ENCODE results near the gene SYNC. TPM values are rescaled to one million over a fixed set of nuclear protein-coding genes. Genes with fewer than 3 reads are reported as not detected.
A peak's percentile ranks its signal among the peaks of the same experiment; 100 is the strongest.
"Not testable (repeated sequence)": the region's sequence is repeated elsewhere in the genome, so short reads cannot be mapped to it uniquely, and the experiment has no call there.

Gene SYNC
- total RNA-seq, 2 experiments from 2014 or later, result 0.09 TPM; not detected in 1

DNA sequence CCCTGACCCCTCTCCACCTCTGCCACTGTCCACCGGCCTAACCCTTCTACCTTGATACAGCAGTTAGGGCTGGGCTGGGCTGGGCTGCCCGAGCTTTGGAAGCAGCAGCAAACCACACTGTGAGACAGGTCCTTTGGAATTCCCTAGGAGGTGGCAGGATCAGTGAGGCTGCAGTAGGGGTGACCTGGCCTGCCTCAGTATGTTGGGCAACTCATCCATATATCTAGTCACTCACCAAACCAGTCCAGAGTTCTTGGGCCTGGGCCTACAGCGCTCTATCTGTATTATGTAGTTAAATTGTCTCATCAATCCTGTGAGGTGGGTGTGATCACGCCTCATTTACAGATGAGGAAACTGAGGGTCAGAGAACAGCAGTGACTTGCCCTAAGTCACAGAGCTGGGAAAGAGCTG is 13.3 kb upstream of the SYNC start:
- Histone ChIP-seq H3K9me2 (ENCODE audit: insufficient read depth, low read length) (no peaks in the 10 kb centered on the region), H3K27ac (ENCODE audit: low read depth, low read length, poor library complexity, severe bottlenecking) (no peak overlapping the region), H3K4me2 (ENCODE audit: low read length) (no peak overlapping the region), H3K79me2 (ENCODE audit: insufficient read depth, low read depth, low read length) (no peaks in the 10 kb centered on the region), H2AFZ (ENCODE audit: low read length) (peak overlapping the region; percentile 74; the same call in 1 of the 2 replicates), H3K4me1 (ENCODE audit: insufficient read depth, low read length, poor library complexity, severe bottlenecking) (peaks cover 10% of the 10 kb centered on the region), H3K36me3 (ENCODE audit: insufficient read depth, low read length) (no peaks in the 10 kb centered on the region), H3K4me3 (ENCODE audit: low read depth, low read length, poor library complexity, severe bottlenecking) (no peak overlapping the region), H3K9me3 (ENCODE audit: low read length) (no peaks in the 10 kb centered on the region), H4K20me1 (ENCODE audit: insufficient read depth, low read length) (no peaks in the 10 kb centered on the region)
- ChIA-PET POLR2A (interaction anchor here (0.6 kb wide), 1 partner anchor 94 kb away, joined by 6 read pairs; no protein-coding TSS in a partner anchor), CTCF (ENCODE audit: unreplicated experiment) (no interaction called here)
- DNase-seq (ENCODE audit: low spot score), result no peak
- TF ChIP-seq EZH2phosphoT487 (IDR thresholded peaks at IDR 0.05; ENCODE audit: borderline replicate concordance, low read depth, low read length), result no peak
- TF ChIP-seq, protein P1, sequence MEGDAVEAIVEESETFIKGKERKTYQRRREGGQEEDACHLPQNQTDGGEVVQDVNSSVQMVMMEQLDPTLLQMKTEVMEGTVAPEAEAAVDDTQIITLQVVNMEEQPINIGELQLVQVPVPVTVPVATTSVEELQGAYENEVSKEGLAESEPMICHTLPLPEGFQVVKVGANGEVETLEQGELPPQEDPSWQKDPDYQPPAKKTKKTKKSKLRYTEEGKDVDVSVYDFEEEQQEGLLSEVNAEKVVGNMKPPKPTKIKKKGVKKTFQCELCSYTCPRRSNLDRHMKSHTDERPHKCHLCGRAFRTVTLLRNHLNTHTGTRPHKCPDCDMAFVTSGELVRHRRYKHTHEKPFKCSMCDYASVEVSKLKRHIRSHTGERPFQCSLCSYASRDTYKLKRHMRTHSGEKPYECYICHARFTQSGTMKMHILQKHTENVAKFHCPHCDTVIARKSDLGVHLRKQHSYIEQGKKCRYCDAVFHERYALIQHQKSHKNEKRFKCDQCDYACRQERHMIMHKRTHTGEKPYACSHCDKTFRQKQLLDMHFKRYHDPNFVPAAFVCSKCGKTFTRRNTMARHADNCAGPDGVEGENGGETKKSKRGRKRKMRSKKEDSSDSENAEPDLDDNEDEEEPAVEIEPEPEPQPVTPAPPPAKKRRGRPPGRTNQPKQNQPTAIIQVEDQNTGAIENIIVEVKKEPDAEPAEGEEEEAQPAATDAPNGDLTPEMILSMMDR (conservative IDR thresholded peaks at IDR 0.05; ENCODE audit: low read length), result no peak
- intact Hi-C loops (cut with micrococcal nuclease; ENCODE audit: unreplicated experiment), result no loop called here
- no TSS peak for BruUV-seq (replicated peaks)

DNA sequence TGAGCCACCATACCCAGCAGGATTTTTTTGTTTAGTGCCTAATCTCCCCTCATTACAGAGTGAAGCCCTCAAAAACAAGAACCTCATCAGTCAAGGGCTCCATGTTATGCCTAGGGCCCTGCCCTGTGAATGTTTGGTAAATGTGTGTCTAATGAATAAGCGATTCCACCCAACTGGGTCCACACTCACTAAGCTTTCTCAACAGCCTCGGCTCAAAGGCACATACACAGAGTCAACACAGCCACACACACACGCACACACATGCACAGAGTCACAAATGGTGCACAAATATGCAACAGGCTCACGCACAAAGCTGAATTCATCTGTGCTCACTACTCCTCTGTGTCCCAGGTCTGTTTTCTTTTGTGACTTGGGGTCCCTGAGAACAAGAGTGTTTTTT is 11.7 kb upstream of the SYNC start:
- TF ChIP-seq EZH2phosphoT487 (IDR thresholded peaks at IDR 0.05; ENCODE audit: borderline replicate concordance, low read depth, low read length), result no peak
- TF ChIP-seq, protein P1 (conservative IDR thresholded peaks at IDR 0.05; ENCODE audit: low read length), result no peak
- ChIA-PET POLR2A (no interaction called here), CTCF (ENCODE audit: unreplicated experiment) (no interaction called here)
- DNase-seq (ENCODE audit: low spot score), result no peak
- Histone ChIP-seq H3K9me2 (ENCODE audit: insufficient read depth, low read length) (no peaks in the 10 kb centered on the region), H3K79me2 (ENCODE audit: insufficient read depth, low read depth, low read length) (no peaks in the 10 kb centered on the region), H3K4me2 (ENCODE audit: low read length) (no peak overlapping the region), H3K27ac (ENCODE audit: low read depth, low read length, poor library complexity, severe bottlenecking) (no peak overlapping the region), H3K4me1 (ENCODE audit: insufficient read depth, low read length, poor library complexity, severe bottlenecking) (peaks cover 10% of the 10 kb centered on the region), H4K20me1 (ENCODE audit: insufficient read depth, low read length) (no peaks in the 10 kb centered on the region), H3K9me3 (ENCODE audit: low read length) (no peaks in the 10 kb centered on the region), H3K36me3 (ENCODE audit: insufficient read depth, low read length) (no peaks in the 10 kb centered on the region), H3K4me3 (ENCODE audit: low read depth, low read length, poor library complexity, severe bottlenecking) (no peak overlapping the region), H2AFZ (ENCODE audit: low read length) (no peak overlapping the region)
- intact Hi-C loops (cut with micrococcal nuclease; ENCODE audit: unreplicated experiment), result loop anchor here (5.0 kb wide), 1 partner anchor 373 kb away; no protein-coding TSS in a partner anchor
- no TSS peak for BruUV-seq (replicated peaks)

DNA sequence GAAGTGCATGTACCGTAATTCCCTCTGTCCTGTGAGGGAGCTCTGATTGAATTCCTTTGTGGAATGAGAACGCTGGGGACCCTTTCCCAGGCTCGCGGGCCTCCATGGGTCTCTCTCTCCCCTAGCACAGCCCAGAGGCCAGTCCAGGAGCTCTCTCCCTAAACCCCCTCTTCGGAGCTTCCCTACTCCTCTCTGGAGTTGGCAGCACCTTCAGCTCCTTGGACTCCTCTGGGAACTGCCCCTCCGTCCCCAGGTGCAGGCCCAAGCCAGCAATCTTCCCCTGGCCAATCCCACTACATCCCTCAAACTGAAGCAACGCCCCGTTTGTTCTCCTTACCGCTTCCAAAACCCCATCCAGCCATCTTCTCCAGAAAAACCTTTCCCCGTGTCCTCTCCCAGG is 10.5 kb upstream of the SYNC start:
- Histone ChIP-seq H3K27ac (ENCODE audit: low read depth, low read length, poor library complexity, severe bottlenecking) (no peak overlapping the region), H4K20me1 (ENCODE audit: insufficient read depth, low read length) (no peaks in the 10 kb centered on the region), H3K4me3 (ENCODE audit: low read depth, low read length, poor library complexity, severe bottlenecking) (no peak overlapping the region), H3K9me2 (ENCODE audit: insufficient read depth, low read length) (no peaks in the 10 kb centered on the region), H2AFZ (ENCODE audit: low read length) (no peak overlapping the region), H3K4me1 (ENCODE audit: insufficient read depth, low read length, poor library complexity, severe bottlenecking) (peaks cover 10% of the 10 kb centered on the region), H3K36me3 (ENCODE audit: insufficient read depth, low read length) (no peaks in the 10 kb centered on the region), H3K9me3 (ENCODE audit: low read length) (no peaks in the 10 kb centered on the region), H3K4me2 (ENCODE audit: low read length) (no peak overlapping the region), H3K79me2 (ENCODE audit: insufficient read depth, low read depth, low read length) (no peaks in the 10 kb centered on the region)
- no peak for DNase-seq (ENCODE audit: low spot score)
- BruUV-seq (replicated peaks), result no TSS peak
- POLR2A ChIA-PET, result interaction anchor here (0.7 to 1.7 kb wide), 3 partner anchors 115 to 247 kb away, joined by 3 to 13 read pairs (median 4); no protein-coding TSS in a partner anchor
- intact Hi-C loops (cut with micrococcal nuclease; ENCODE audit: unreplicated experiment), result loop anchor here (2.0 to 5.0 kb wide), 2 partner anchors 160 to 374 kb away; no protein-coding TSS in a partner anchor
- TF ChIP-seq EZH2phosphoT487 (IDR thresholded peaks at IDR 0.05; ENCODE audit: borderline replicate concordance, low read depth, low read length), result no peak
- TF ChIP-seq, protein P1 (conservative IDR thresholded peaks at IDR 0.05; ENCODE audit: low read length), result no peak
- CTCF ChIA-PET (ENCODE audit: unreplicated experiment), result interaction anchor here (0.5 to 1.4 kb wide), 3 partner anchors 16 to 189 kb away, joined by 5 to 6 read pairs (median 5); no protein-coding TSS in a partner anchor

DNA sequence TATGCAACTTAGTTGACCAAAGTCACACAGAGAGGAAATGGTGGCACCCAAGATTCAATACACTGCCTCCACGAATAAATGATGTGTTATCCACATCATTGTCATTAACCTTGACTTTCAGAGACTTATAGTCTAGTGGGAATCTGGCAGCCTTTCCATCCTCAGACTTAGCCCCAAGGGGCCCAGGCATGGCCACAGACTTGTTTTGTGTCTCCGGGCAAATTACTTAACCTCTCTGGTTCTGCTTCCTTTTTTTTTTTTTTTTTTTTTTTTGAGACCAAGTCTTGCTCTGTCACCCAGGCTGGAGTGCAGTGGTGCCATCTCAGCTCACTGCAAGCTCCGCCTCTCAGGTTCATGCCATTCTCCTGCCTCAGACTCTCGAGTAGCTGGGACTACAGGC is 8.7 kb upstream of the SYNC start:
- H3K9me2 ChIP-seq (ENCODE audit: insufficient read depth, low read length); BruUV-seq (replicated peaks); H4K20me1 ChIP-seq (ENCODE audit: insufficient read depth, low read length); H3K4me1 ChIP-seq (ENCODE audit: insufficient read depth, low read length, poor library complexity, severe bottlenecking); H2AFZ ChIP-seq (ENCODE audit: low read length); CTCF ChIA-PET (ENCODE audit: unreplicated experiment); H3K4me2 ChIP-seq (ENCODE audit: low read length); H3K27ac ChIP-seq (ENCODE audit: low read depth, low read length, poor library complexity, severe bottlenecking); H3K9me3 ChIP-seq (ENCODE audit: low read length); H3K79me2 ChIP-seq (ENCODE audit: insufficient read depth, low read depth, low read length); H3K4me3 ChIP-seq (ENCODE audit: low read depth, low read length, poor library complexity, severe bottlenecking); H3K36me3 ChIP-seq (ENCODE audit: insufficient read depth, low read length); DNase-seq (ENCODE audit: low spot score): not testable (repeated sequence)
- intact Hi-C loops (cut with micrococcal nuclease; ENCODE audit: unreplicated experiment), result loop anchor here (5.0 kb wide), 1 partner anchor 376 kb away; no protein-coding TSS in a partner anchor
- POLR2A ChIA-PET, result interaction anchor here (0.6 kb wide), 1 partner anchor 1334 kb away, joined by 6 read pairs; no protein-coding TSS in a partner anchor
